ENCODE measurements around the gene COL20A1. TPM values are rescaled to one million over a fixed set of nuclear protein-coding genes. Genes with fewer than 3 reads are reported as not detected.

COL20A1 gene
- total RNA-seq, 1 donor from 2014 or later = not detected

DNA sequence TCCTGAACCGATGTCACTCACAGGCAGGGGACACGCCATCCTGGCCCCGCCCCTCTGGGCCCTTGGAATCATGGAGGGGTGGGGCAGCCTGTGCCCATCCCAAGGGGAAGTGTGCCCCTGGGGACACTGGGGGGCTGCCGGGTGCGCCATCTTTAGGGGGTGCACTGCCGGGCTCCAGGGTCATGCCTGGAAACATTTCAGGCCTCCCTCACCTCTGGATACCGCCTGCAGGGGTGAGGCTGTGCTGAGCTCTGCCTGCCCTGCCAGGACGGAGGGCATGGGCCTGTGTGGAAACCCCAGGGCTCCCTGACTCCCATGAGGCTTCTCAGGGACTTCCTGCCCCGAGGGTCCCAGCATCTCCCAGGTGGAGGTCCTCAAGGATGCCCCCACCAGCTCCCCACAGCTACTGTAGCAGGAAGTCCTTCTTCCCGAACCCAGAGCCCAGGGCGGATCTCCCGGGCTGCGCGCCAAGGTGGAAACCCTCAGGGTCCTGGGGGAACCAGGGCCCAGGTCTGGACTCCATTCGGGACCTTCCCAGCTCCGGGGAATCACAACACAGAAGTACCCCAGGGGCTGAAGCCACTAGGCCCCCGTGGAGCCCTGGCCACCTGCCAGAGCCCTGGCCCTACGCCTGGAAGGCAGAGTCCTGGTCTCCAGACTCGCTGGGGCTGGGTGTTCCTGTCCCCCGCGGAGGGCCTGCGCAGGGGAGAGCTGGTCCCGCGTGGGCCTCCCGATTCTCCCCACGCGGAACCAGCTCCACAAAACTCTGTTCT lies 52.5 kb downstream of the COL20A1 start:
- DNase-seq (ENCODE audit: extremely low read depth, low read depth, low spot score) = no peak

DNA sequence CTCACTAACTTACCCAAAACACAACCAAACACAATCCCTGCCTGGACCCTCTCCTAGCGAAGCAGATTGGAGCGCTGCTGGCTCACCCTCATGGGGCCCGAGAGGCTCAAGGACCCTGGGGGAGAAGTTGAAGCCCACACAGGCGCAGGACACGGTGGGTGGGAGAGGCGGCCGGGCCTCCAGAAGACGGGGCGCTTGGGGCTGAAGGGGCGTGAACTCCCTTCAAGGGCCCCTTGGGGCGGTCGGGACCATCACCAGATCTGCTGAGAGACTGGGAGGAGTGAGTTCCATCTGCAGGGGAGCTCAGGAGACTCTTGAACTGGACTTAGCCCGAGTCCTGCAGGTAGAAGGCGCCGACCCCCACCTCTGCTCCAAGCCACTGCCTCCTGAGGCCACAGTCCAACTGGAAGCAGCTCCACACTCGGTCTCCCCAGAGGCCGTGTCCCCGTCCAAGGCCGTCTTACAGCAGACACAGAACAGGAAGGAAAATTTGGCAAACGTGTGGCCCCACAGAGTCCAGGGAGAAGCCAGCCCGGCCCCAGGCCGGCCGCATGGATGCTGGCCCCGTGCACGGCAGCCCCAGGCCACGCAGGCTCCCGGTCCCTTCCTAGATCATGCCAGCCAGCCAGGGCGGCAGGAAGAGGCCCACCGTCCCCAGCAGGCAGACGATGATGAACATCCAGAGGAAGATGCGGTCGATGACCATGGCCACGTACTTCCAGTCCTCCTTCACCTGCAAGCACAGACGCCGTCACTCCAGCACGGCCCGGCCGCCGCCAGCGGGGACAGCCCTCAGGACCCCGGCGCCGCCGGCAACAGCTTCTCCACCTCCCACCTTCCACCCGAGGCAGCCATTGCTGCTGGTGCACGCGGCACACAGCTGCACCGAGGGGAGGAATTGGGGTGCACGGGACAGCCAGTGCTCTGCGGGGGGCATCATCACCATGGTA lies 53.4 kb downstream of the COL20A1 start:
- no peak for DNase-seq (ENCODE audit: extremely low read depth, low read depth, low spot score)

DNA sequence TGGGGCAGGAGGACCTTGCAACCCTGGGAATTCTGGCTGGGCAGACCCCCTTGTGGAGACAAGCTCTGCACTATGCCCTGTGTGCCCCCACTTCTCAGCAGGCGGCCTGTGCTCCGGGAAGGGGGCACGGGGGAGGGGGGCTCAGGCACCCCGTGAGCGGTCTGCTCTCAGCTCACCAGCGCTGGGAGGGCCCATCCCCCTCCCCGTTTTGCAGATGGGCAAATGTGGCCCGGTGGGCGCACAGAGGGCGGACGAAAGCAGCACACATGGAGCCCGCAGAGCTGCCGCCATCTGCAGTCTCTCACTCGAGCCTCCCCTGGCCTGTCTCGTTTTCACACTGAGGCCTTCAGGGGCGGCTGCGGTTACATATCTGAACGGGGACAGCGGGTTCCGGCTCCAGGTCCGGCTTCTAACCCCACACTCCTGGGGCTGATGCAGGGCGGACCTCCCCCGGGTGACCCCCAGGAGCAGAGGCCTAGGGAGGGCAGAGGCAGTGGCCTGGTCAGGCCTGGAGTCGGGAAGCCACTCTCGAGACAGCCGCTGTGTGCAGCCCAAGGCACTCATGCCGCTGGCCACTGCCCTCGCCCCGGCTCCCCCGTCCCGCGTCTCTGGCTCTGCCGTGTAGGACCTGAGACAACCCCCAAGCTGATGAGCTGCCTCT lies 54.2 kb downstream of the COL20A1 start:
- DNase-seq (ENCODE audit: extremely low read depth, low read depth, low spot score) = no peak

DNA sequence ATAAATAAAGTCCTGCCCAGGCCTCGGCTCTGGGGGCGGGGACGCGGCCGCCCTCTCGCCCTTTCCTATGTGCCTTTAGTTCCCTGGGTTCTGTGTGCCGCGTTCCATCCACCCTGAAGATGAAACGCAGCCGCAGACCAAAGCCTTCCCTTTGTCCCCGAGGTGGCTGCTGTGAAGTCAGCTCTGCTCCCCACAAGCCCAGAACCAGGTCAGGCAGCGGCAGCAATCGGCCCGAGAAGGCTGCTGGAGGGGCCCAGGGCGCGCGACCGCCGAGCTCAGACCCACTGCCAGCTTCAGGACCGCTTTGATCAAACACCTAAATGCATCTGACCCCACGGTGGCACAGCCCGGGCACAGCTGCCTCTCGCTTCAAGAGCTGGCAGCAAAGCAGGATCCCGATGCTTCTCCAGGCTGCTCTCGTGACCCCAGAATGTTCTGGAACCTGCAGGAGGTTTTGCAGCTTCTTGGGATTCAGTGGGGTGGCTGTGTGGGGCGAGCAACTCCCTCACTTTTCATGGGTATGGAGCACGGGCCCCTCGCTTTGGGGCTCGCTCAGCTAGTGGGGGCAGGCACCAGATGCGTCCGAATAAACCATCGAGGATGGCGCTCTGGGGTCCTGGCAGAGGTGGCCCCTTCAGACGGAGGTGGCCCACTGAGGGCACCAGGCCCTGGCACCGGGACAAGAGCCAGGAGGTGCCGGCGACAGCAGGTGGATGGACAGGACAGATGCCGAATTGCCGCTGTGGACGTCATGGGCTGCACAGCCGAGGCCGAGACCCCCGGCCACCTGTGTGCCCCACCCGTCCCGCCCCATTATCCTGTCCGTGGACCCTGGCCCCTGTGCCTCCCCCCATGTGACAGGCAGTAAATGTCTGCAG lies 55.2 kb downstream of the COL20A1 start:
- DNase-seq (ENCODE audit: extremely low read depth, low read depth, low spot score) = no peak

DNA sequence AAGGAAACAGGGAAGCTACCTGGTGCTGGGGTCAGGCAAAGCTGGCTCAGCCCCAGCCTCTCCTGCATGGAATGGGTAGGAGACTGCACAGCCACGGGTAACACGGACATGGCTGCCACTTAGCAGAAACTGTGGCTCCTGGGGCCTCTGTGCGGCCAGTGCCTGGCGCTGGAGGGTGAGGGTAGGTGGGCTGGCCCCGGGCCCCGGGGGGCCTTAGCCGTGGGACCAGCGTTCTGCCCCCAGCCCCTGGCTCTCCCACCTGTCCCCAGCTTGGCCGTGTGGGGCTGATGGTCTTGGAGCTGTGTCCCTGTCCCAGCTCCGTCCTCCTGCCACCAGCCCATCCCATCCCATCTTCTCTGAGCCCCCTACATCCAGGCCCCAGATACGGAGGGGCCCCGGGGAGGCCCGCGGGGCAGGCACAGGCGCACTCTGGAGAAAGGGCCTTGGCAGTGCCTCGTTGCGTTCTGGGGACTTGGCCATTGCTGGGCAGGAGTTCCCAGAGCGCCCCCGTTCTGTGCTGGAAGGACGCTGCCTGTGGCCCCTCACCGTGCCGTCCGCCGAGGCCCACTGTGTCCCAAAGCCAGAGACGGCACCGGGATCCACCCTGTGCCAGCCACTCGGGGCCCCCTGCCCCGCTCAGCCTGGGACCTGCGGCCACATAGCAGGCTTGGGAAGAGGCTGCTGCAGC lies 56.0 kb downstream of the COL20A1 start:
- DNase-seq (ENCODE audit: extremely low read depth, low read depth, low spot score) = no peak

DNA sequence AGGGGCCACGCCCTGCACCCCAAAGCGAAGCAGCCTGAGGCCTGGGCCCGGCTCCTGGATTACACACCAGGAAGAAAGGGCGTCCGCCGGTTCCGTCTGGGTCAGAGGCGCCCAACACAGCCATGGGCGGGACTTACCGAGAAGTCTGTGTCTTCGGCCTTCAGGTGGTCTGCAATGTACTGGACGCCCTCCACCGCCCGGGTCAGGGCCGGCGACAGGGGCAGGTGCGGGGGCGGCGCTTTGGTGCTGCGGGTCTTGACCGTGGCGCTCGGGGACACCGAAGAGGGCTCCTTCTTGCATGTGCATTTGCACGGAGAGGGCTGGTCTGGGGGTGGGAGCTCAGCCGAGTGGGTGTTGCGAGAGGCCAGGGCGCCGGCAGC lies 56.5 kb downstream of the COL20A1 start:
- DNase-seq (ENCODE audit: extremely low read depth, low read depth, low spot score) = no peak

DNA sequence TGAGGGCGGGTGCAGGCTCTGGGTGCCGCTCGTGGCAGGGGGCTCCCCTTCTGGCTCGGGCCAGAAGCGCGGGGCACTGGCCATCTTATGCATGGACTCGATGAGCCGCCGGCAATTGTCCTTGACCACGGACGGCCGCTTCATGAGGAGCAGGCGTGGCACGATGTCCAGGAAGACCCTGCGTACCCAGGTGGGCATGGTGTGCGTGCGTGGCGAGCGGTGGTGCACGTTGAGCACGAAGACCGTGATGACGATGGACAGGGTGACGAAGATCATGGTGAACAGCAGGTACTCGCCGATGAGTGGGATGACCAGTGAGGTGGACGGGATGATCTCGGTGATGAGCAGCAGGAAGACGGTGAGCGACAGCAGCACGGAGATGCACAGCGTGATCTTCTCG lies 57.2 kb downstream of the COL20A1 start:
- no peak for DNase-seq (ENCODE audit: extremely low read depth, low read depth, low spot score)

DNA sequence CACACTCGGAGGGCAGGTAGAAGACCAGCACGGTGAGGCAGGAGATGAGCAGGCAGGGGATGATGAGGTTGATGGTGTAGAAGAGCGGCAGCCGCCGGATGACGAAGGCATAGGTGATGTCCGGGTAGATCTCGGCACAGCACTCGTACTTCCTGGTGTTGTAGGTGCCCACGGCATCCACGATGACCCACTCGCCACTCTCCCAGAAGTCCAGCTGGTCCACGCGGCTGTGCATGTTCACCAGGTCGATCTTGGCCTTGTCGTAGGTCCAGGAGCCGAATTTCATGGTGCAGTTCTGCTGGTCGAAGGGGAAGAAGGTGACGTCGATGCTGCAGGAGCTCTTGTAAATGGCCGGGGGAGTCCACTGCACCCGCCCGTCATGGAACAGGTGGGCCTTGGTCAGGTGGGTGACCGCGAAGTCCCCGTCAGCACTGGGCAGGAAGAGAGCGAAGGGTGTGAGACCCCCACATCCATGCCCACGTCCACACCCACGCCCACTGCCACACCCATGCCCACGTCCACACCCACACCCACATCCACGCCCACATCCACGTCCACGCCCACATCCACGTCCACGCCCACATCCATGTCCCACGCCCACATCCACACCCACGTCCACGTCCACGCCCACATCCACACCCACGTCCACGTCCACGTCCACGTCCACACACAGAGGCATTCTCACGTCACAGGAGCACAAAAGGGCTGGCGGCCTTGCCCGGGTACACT lies 57.8 kb downstream of the COL20A1 start:
- no peak for DNase-seq (ENCODE audit: extremely low read depth, low read depth, low spot score)

DNA sequence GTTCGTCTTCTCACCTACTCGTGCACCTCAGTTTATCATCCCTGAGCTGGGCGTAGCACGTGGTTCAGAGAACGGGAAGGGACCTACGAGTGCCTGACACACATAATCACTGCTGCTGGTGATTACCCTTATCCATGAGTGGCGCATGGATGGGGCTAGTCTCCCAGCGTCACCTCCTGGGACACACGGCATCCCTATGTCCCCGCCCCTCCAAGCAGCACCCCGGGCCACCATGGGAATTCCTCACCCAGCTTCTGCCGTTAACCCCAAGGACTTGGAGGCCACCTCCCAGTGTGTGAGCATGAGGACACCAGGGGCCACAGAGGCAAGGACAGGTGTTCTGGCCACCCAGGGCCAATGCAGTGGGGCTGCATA lies 58.3 kb downstream of the COL20A1 start:
- DNase-seq (ENCODE audit: extremely low read depth, low read depth, low spot score) = no peak

DNA sequence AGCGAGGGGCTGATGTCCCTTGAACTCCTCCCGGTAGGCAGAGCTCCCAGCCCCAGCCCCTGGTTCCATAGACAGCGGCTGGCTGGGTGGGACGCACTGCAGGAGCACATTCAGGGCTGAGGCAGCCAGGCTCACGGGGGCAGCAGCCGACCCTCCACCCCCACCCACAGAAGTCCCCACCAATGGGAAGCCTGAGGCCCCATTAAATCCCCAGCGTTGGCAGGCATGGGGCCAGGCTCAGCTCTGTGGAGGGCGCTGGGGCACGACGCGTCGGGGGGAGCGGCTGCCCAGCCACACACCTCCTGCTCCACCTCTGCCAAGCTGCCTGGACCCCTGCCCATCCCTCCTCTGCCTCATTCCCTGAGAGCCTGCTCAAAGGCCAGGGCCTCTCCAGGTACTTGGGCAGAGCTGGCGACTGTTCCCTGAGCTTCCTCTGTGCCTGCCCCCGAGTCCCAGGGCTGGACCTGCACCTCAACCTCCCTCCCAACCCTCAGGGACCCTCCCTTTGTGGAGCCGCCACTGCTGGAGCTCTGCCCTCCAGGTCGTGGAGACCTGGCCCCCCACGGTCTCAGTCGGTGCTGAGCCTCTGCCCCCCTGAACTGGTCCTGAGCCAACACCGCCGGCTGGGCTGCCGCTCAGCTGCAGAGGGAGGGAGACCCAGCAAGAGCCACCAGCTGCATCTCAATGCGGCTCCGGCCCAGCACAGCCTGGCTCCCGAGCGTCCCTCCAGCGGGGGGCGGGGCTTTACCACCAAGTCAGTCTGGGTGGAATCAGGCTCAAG lies 59.0 kb downstream of the COL20A1 start:
- DNase-seq (ENCODE audit: extremely low read depth, low read depth, low spot score) = no peak

DNA sequence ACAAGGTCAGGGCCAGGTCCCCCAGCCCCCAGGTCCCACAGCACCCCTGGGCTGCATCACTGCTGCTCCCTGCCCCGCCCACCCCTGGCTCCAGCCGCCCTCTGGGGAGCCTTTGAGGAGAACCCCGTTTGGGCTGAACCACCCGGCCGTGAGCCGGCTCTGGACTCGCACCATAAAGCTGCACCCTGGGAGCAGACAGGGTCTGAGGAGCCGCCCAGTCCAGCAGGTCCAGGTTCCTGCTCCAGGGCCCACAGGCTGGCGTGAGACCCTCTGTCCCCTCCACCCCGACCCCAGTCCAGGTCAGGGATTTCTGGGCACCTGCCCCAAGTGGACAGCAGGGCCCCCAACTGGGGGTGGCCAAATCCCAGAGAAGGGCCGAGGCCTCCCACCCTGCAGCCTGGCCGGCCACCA lies 59.8 kb downstream of the COL20A1 start:
- no peak for DNase-seq (ENCODE audit: extremely low read depth, low read depth, low spot score)

DNA sequence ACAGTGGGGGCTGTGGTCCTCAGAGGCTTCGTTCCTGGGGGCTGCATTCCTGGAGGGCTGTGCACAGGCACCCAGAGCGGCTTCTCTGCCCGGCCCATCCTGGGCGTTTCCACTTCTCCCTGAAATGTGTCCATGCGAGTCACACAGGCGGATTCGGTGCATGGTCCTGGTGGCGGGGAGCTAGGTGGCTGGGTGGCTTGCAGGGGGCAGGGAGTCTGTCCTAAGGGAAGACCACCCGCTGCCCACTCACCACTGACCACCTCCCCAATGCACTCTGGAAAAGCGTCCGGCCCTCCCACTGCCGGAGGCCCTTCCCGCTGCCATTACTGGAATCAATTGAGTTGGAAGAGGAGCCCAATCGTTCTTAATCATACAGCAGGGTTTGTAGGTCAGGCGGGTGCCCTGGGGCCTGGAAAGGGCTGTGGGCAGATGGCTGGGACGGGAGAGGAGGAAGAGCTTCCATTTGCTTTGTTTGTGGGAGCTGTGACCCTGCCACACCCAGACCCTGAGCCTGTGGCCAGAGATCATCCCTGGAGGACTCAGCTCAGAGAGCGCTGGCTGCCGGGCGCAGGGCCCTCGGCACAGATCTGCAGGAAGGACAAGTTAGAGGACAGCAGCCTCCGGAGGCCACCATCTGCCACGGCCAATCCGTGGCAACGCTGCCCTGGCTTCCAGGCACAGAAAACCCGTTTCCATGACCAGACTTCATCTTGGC lies 61.8 kb downstream of the COL20A1 start:
- DNase-seq (ENCODE audit: extremely low read depth, low read depth, low spot score) = no peak

DNA sequence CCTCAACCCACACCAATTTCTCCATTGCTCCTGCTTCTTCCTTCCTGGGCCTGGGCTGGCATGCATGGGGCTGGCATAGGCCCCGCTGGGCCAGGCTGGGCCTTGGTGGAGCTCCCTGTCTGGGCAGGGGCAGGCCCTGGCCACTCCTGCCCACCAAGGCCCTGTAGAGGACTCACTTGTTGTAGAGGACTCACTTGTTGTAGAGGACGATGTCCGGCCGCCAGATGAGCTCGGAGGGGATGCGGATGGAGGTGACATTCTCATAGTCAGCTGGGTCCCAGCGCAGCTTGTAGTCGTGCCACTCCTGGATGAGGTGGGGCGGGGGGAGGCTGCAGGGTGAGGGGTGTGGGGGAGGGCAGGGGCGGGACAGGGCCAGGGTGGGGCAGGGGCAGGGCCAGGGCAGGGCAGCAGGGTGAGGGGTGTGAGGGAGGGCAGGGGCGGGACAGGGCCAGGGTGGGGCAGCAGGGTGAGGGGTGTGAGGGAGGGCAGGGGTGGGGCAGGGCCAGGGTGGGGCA lies 62.9 kb downstream of the COL20A1 start:
- no peak for DNase-seq (ENCODE audit: extremely low read depth, low read depth, low spot score)

DNA sequence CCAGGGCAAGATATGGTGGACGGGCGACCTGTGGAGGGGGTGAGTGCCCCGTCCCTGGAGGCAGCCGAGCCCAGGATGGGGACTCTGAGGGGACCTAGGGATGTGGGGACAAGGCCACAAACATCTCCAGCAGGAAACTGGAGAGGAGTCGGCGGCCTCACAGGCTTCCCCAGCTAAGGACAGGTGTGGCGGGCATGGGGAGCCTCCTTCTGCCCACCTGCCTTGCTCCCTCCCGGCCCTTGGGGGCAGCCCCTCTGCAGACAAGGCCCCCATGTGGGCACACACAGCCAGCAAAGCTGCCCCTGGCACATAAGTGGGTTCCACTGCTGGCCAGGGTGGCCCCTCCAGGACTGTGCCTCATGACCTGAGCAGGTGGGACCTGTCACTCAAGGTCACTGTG lies 63.5 kb downstream of the COL20A1 start:
- DNase-seq (ENCODE audit: extremely low read depth, low read depth, low spot score) = no peak

DNA sequence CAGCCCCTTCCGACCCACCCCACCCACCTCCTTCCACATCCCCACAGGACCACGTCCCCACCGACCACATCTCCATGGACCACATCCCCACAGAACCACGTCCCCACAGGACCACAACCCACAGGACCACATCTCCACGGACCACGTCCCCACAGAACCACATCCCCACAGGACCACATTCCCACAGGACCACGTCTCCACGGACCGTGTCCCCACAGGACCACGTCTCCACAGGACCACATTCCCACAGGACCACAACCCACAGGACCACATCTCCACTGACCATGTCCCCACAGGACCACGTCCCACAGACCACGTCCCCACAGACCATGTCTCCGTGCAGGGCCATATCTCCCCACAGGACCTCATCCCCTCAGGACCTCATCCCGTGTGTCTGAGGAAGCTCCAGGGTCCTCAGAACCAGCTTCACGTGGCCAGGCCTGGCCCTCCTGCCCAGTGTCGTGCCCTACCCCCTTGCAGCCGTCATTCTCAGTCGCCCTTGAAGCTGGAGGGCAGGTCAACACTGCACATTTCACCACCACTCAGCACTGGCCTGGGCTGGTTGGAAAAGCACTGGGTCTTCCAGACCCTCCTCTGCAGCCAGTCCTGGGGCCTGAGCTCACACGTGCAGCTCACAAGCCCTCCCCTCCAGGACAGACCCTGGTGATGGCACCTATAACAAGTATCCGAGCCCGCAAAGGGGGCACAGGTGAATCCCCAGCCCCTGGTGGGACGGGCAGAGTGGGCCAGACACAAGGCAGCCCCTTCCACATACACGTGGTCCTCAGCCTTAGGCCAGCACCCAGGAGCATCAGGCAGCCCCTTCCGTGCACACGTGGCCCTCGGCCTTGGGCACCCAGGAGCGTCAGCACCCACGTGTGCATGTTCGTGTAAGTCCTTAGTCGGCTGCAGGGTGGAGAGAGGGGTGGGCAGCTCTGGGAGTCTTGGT lies 64.2 kb downstream of the COL20A1 start:
- DNase-seq (ENCODE audit: extremely low read depth, low read depth, low spot score) = no peak
